GM12865 (cell line): Measurements from ENCODE around the gene SCAP.

Experiments
- DNase-seq: peaks from one replicate; pipeline ENCODE4 v3.0.0; 2010; ENCODE audit warnings: low read depth
- H3K4me3 ChIP-seq: 2 replicates; pipeline ENCODE4 v1.5.1; 2011; ENCODE audit warnings: mild to moderate bottlenecking, low read depth, low read length, control low read depth
- CTCF ChIP-seq: IDR thresholded peaks from 2 replicates; pipeline ENCODE4 v1.5.1; 2011; ENCODE audit warnings: low read length, control low read depth, low read depth, inconsistent platforms; ENCODE audit not compliant: insufficient read depth; ENCODE audit errors: missing control alignments

SCAP gene

GRCh38 chr3:47430606-47431005 lies 45.1 kb downstream of the SCAP start:
- TF ChIP-seq CTCF = no peak
- DNase-seq = no peak
- no peak overlapping the region for H3K4me3 ChIP-seq

- TF ChIP-seq CTCF = no peak
- no peak overlapping the region for H3K4me3 ChIP-seq
- DNase-seq = no peak
These were observed 46.1 kb downstream of the SCAP start for GRCh38 chr3:47429476-47430270.

- no peak overlapping the region for H3K4me3 ChIP-seq
- no peak for TF ChIP-seq CTCF
- no peak for DNase-seq
These were observed 47.1 kb downstream of the SCAP start for GRCh38 chr3:47428662-47429061.

GRCh38 chr3:47427866-47428265 lies 47.9 kb downstream of the SCAP start:
- DNase-seq = no peak
- no peak overlapping the region for H3K4me3 ChIP-seq
- no peak for TF ChIP-seq CTCF

GRCh38 chr3:47425959-47426358 lies 49.8 kb downstream of the SCAP start:
- H3K4me3 ChIP-seq = no peak overlapping the region
- TF ChIP-seq CTCF = no peak
- no peak for DNase-seq

GRCh38 chr3:47425383-47425778 lies 50.4 kb downstream of the SCAP start:
- TF ChIP-seq CTCF = no peak
- DNase-seq = no peak
- H3K4me3 ChIP-seq = no peak overlapping the region
